ACC112 (cell line): ENCODE data around the gene MGAM2.
"Not testable (repeated sequence)": the region's sequence is repeated elsewhere in the genome, so short reads cannot be mapped to it uniquely, and the experiment has no call there.

Experiments
- H2AFZ ChIP-seq: fragments of 200-600 bp; sonication (generic); one replicate; pipeline ENCODE4 v1.6.0; 2017; ENCODE audit warnings: antibody characterized with exemption, low read length; ENCODE audit not compliant: unreplicated experiment
- H3K27ac ChIP-seq: fragments of 200-600 bp; sonication (generic); 2 replicates; pipeline ENCODE4 v1.5.1; 2014; ENCODE audit warnings: low read depth, mild to moderate bottlenecking, antibody characterized with exemption, low read length, moderate library complexity
- H3K27me3 ChIP-seq: fragments of 200-600 bp; sonication (generic); 2 replicates; pipeline ENCODE4 v1.6.1; 2014; ENCODE audit warnings: mild to moderate bottlenecking, antibody characterized with exemption, low read length, moderate library complexity, mixed read lengths; ENCODE audit not compliant: insufficient read depth
- H3K36me3 ChIP-seq: fragments of 200-600 bp; sonication (generic); 2 replicates; pipeline ENCODE4 v1.6.1; 2016; ENCODE audit warnings: mild to moderate bottlenecking, antibody characterized with exemption, low read length, moderate library complexity, mixed read lengths; ENCODE audit not compliant: insufficient read depth
- H3K4me1 ChIP-seq: fragments of 200-600 bp; sonication (generic); one replicate; pipeline ENCODE4 v1.6.1; 2016; ENCODE audit warnings: low read length, mixed read lengths; ENCODE audit not compliant: insufficient read depth, unreplicated experiment, control insufficient read depth
- H3K4me3 ChIP-seq: fragments of 200-600 bp; sonication (generic); 2 replicates; pipeline ENCODE4 v1.5.1; 2014; ENCODE audit warnings: mild to moderate bottlenecking, low read depth, low read length
- H3K79me2 ChIP-seq: fragments of 200-600 bp; sonication (generic); one replicate; pipeline ENCODE4 v1.6.0; 2016; ENCODE audit warnings: low read length; ENCODE audit not compliant: control insufficient read depth, unreplicated experiment, insufficient read depth

MGAM2 gene

GRCh38 chr7:142098004-142098403 lies 13.5 kb upstream of the MGAM2 start:
- Histone ChIP-seq H3K36me3 (no peaks in the 10 kb centered on the region), H3K79me2 (no peaks in the 10 kb centered on the region), H2AFZ (no peak overlapping the region), H3K27ac (no peak overlapping the region), H3K4me3 (no peak overlapping the region), H3K27me3 (no peaks in the 10 kb centered on the region), H3K4me1 (no peaks in the 10 kb centered on the region)

GRCh38 chr7:142099347-142099746 lies 12.2 kb upstream of the MGAM2 start:
- H3K36me3 ChIP-seq, H3K4me3 ChIP-seq, H3K27me3 ChIP-seq, H3K4me1 ChIP-seq, H3K27ac ChIP-seq, H2AFZ ChIP-seq, H3K79me2 ChIP-seq: not testable (repeated sequence)

GRCh38 chr7:142100634-142101033 lies 10.9 kb upstream of the MGAM2 start:
- H3K36me3 ChIP-seq = no peaks in the 10 kb centered on the region
- H3K4me1 ChIP-seq = no peaks in the 10 kb centered on the region
- no peak overlapping the region for H3K27ac ChIP-seq
- no peak overlapping the region for H3K4me3 ChIP-seq
- H3K79me2 ChIP-seq = no peaks in the 10 kb centered on the region
- no peak overlapping the region for H2AFZ ChIP-seq
- H3K27me3 ChIP-seq = no peaks in the 10 kb centered on the region

DNA sequence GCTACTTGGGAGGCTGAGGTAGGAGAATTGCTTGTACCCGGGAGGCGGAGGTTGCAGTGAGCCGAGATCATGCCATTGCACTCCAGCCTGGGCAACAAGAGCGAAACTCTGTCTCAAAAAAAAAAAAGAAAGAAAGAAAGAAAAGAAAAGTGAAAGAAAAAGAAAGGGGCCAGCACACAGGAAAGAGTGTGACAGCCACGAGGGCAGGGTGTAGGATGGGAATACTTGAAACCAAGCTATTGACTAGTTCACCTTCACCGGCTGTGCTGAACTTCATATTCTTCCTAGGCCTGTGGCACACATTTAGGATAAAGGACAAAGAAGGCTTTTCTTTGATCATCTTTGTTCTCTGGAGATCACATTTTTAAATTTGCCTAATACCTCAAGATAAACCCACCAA lies 9.7 kb upstream of the MGAM2 start:
- H3K36me3 ChIP-seq, H3K27ac ChIP-seq, H3K79me2 ChIP-seq, H3K27me3 ChIP-seq, H3K4me1 ChIP-seq, H2AFZ ChIP-seq, H3K4me3 ChIP-seq: not testable (repeated sequence)

- Histone ChIP-seq H3K4me3 (peak overlapping the region; percentile 11; the same call in 1 of the 2 replicates), H3K36me3 (no peaks in the 10 kb centered on the region), H3K4me1 (no peaks in the 10 kb centered on the region), H2AFZ (peak overlapping the region; percentile 11), H3K27ac (peak overlapping the region; percentile 7), H3K79me2 (no peaks in the 10 kb centered on the region), H3K27me3 (no peaks in the 10 kb centered on the region)
Measured at GRCh38 chr7:142104550-142105527, 6.7 kb upstream of the MGAM2 start.

DNA sequence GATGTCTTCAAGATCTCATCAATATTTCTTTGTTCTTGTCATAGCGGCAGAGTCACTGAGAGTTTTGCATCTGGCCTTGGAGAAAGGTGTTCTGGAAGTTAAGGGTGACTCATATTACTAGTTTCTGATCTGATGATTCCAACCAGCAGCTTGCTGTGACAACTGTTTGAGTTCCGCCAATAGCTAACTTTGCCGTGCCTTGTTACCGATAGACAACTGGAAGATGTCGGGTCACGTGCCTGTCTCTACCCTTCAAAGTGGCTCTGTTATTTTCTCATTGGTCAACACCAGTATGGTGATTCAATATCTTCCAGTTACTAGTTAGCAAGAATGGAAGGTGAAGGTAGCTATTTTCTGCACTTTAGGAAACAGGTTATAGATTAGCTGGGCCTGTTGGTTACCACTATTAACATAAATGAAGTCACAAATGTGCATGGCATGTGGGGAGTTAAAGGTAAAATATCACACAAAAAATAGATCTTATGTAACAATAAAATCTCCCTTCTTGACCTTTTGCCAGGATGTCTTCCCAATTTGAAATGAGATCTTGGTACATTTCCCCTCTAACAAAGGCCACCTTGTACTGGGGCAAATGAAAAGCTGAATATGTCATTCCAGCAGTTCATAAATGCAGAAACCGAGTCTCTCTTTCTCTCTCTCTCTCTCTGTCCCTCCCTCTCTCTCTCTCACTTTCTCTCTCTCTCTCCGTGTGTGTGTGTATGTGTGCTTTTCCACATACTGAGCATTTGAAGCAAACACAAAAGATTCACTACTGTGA lies 2.6 kb upstream of the MGAM2 start:
- no peaks in the 10 kb centered on the region for H3K4me1 ChIP-seq
- H3K79me2 ChIP-seq = no peaks in the 10 kb centered on the region
- no peaks in the 10 kb centered on the region for H3K36me3 ChIP-seq
- H2AFZ ChIP-seq = no peak overlapping the region
- no peak overlapping the region for H3K27ac ChIP-seq
- H3K4me3 ChIP-seq = no peak overlapping the region
- H3K27me3 ChIP-seq = no peaks in the 10 kb centered on the region

DNA sequence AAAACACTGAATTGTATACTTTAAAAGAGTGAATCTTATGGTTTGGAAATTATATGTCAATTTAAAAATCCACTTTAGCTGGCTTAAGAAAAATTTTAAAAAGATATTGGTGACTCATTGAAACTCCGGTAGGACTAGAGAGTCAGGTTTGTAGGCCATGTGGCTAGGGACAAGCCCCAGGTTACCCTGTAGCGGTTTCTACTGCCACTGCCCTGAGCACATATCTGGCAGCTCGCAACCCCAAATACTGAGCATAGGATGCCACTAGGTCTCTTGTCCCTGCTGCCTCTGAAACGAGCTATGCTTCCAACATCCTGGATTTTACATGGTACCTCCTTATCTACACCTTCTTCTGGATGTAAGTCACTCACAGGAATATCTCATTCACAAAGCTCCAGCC lies 1.4 kb upstream of the MGAM2 start:
- Histone ChIP-seq H3K79me2 (no peaks in the 10 kb centered on the region), H3K4me3 (no peak overlapping the region), H3K4me1 (no peaks in the 10 kb centered on the region), H3K27me3 (no peaks in the 10 kb centered on the region), H2AFZ (no peak overlapping the region), H3K27ac (no peak overlapping the region), H3K36me3 (no peaks in the 10 kb centered on the region)

DNA sequence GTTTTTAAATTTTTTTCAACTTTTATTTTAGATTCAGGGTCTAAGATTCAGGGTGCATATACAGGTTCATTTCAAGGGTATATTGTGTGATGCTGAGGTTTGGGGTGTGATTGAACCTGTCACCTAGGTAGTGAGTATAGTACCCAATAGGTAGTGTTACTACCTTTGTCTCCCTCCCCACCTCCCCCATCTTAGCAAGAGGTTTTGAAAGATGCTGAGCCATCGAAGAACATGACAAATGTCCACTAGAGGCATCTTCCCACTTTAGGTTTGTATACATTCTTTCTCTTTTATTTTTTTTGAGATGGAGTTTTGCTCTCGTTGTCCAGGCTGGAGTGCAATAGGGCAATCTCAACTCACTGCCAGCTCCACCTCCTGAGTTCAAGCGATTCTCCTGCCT lies 880 bp upstream of the MGAM2 start:
- Histone ChIP-seq H2AFZ (no peak overlapping the region), H3K27me3 (no peaks in the 10 kb centered on the region), H3K79me2 (no peaks in the 10 kb centered on the region), H3K27ac (no peak overlapping the region), H3K4me3 (no peak overlapping the region), H3K36me3 (no peaks in the 10 kb centered on the region), H3K4me1 (no peaks in the 10 kb centered on the region)

GRCh38 chr7:142112086-142112485 lies 568 bp downstream of the MGAM2 start:
- Histone ChIP-seq H2AFZ (no peak overlapping the region), H3K4me1 (no peaks in the 10 kb centered on the region), H3K27me3 (no peaks in the 10 kb centered on the region), H3K4me3 (no peak overlapping the region), H3K79me2 (no peaks in the 10 kb centered on the region), H3K27ac (no peak overlapping the region), H3K36me3 (no peaks in the 10 kb centered on the region)

DNA sequence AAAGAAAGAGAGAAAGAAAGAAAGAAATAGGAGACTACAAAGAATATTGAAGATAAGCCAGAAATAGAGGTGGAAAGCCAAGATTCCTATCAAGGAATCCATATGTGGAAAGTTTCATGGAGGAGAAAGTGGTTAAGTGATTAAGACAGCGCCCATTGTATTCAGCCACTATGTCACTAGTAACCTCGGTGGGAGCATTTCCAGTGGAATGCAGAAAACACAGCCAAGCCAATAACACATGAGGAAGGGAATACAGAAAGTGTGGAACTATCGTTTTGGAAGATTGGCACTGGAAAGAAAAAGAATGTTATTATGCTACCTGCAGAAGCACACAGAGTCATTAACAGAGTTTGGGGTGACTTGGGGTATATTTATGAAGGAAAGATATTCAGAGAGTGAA lies 2.7 kb downstream of the MGAM2 start:
- Histone ChIP-seq H3K4me3 (no peak overlapping the region), H3K27me3 (no peaks in the 10 kb centered on the region), H3K4me1 (no peaks in the 10 kb centered on the region), H3K36me3 (no peaks in the 10 kb centered on the region), H3K27ac (no peak overlapping the region), H3K79me2 (no peaks in the 10 kb centered on the region), H2AFZ (no peak overlapping the region)

DNA sequence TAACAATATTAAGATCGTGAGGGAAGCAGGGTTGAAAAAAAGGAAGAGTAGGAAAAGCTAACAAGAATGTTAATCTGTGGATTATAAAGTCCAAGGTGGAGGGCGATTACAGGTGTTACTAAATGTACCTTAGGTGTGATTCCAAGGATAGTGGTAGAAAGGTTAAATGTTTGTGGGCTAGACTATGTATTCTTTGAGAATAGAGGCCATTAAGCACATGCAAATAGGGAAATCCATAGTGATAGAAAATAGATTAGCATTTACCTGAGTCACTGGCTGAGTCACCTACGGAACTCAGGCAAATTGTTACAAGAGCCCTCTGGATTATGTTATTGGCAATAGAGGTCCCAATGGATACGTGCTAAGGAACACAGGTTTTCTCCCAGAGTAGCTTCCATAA lies 9.0 kb downstream of the MGAM2 start:
- Histone ChIP-seq H2AFZ (no peak overlapping the region), H3K36me3 (no peaks in the 10 kb centered on the region), H3K79me2 (no peaks in the 10 kb centered on the region), H3K4me3 (no peak overlapping the region), H3K27ac (no peak overlapping the region), H3K27me3 (no peaks in the 10 kb centered on the region), H3K4me1 (no peaks in the 10 kb centered on the region)
